Mucosa of descending colon (tissue), 3 donors: Measurements from ENCODE around the gene THTPA. TPM values are rescaled to one million over a fixed set of nuclear protein-coding genes. Genes with fewer than 3 reads are reported as not detected.
A peak's percentile ranks its signal among the peaks of the same experiment; 100 is the strongest.
"Not testable (repeated sequence)": the region's sequence is repeated elsewhere in the genome, so short reads cannot be mapped to it uniquely, and the experiment has no call there.

Experiments
- ATAC-seq: fragments of 200-7000 bp; cut with Tn5 transposase; one replicate; pipeline ENCODE4 v1.9.1; 2020; ENCODE audit warnings: mild to moderate bottlenecking, moderate library complexity
- DNase-seq, 3 donors: peaks; one replicate each; pipeline ENCODE4 v3.0.0-alpha.2; 2020
- H3K36me3 ChIP-seq: fragments of 200-600 bp; one replicate; pipeline ENCODE4 v1.8.0; 2021; ENCODE audit warnings: low read depth, mild to moderate bottlenecking
- H3K4me1 ChIP-seq: fragments of 200-600 bp; one replicate; pipeline ENCODE4 v1.8.0; 2021; ENCODE audit warnings: low read depth, mild to moderate bottlenecking
- H3K4me3 ChIP-seq: fragments of 200-600 bp; one replicate; pipeline ENCODE4 v1.8.0; 2021; ENCODE audit warnings: mild to moderate bottlenecking
- H3K9me3 ChIP-seq: fragments of 200-600 bp; one replicate; pipeline ENCODE4 v1.8.0; 2021; ENCODE audit warnings: mild to moderate bottlenecking
- intact Hi-C, 2 donors: fragments of 100-400 bp; cut with DNase I in 1 of 2; cut with micrococcal nuclease in 1 of 2; formaldehyde crosslinking; loops; one replicate each; pipeline versions ENCODE4 v1.11.0 to v1.11.1; 2022; cut with DNase I, micrococcal nuclease
- total RNA-seq, 3 donors: library from RNA; stranded (reverse); fragmentation: NEBNext Ultra II Directional in 2 of 3; extraction: Animal tissue kit (Norgen Biotek cat#: 25700) in 2 of 3; gene quantifications; one replicate each; pipeline versions ENCODE4 v1.2.1 to v1.2.4, GENCODE V29; 2021 to 2023
- TF ChIP-seq, protein P1 (sequence below): fragments of 200-600 bp; IDR thresholded peaks from one replicate; pipeline ENCODE4 v1.8.0; 2022; ENCODE audit warnings: antibody characterized with exemption, mild to moderate bottlenecking
- donor health status: DM: no; HTN: no; CAD: no; lungs with moderate emphysema.
- donor health status: DM: no; HTN: no; CAD: no.
- donor health status: DM: no; HTN: yes; CAD: no.

THTPA gene
- total RNA-seq, 3 donors from 2014 or later: 16.8 to 17.4 (median 17.4) TPM

DNA sequence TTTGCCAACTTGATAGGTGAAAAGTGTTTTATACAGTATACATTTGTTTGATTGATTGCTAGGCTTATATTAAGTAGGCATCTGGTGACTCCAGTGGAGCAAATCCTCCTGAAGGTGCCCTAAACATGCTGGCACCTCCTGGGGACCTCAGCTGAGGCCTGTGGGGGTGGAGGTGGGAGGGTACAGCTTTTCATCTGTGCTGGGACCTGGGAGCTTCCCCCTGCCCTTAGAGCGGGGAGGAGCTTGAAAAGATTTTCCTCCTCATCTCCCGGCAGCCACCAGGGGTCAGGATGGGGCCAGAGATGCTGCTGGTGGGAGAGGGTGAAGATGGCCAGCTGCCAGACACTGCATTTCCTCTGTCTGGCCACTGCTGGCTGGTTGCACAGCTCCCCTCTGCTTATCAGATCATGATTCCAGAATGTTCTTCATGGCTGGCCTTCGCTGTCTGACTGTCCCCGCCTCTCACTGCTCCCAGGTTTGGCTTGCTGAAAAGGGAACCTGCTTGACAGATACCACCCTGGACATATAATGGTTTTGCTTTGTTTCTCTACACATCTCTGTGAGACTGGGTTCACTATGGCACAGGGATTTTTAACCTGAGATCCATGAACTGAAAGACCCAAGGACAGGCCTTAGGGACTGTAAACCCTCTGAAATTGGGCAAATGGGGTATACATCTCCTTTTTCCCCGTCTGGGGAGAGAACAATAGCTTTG lies 33.0 kb downstream of the THTPA start:
- intact Hi-C loops: no loop called here
- Histone ChIP-seq H3K4me1 (peaks cover 5% of the 10 kb centered on the region), H3K4me3 (no peak overlapping the region), H3K36me3 (no peaks in the 10 kb centered on the region), H3K9me3 (no peaks in the 10 kb centered on the region)
- peak; percentile 87 to 94 (median 92) for DNase-seq
- peak; percentile 100 for ATAC-seq
- TF ChIP-seq, protein P1, sequence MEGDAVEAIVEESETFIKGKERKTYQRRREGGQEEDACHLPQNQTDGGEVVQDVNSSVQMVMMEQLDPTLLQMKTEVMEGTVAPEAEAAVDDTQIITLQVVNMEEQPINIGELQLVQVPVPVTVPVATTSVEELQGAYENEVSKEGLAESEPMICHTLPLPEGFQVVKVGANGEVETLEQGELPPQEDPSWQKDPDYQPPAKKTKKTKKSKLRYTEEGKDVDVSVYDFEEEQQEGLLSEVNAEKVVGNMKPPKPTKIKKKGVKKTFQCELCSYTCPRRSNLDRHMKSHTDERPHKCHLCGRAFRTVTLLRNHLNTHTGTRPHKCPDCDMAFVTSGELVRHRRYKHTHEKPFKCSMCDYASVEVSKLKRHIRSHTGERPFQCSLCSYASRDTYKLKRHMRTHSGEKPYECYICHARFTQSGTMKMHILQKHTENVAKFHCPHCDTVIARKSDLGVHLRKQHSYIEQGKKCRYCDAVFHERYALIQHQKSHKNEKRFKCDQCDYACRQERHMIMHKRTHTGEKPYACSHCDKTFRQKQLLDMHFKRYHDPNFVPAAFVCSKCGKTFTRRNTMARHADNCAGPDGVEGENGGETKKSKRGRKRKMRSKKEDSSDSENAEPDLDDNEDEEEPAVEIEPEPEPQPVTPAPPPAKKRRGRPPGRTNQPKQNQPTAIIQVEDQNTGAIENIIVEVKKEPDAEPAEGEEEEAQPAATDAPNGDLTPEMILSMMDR: peak; percentile 52

DNA sequence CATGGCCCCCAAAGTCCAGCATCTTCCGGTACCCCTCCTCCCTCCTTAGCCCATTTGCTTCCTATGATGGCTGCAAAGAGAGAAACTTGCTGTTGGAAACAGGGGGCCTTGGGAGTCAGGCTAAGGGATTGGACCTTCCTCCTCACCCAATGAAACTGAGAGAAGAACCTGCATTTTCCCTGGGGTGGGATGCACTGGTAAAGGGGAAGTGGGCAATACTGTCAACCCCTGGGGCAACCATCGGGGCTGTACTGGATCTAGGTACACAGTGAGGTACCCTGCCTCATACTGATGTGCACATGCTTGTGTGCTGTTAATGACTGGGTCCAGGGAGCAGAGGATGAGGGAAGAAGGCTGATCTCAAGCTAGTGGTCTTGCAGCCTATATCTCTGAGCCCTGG lies 33.5 kb downstream of the THTPA start:
- H3K4me1 ChIP-seq: peaks cover 5% of the 10 kb centered on the region
- TF ChIP-seq, protein P1: no peak
- DNase-seq (no peak), ATAC-seq (no peak)
- no peaks in the 10 kb centered on the region for H3K36me3 ChIP-seq
- H3K4me3 ChIP-seq: no peak overlapping the region
- intact Hi-C loops: no loop called here
- no peaks in the 10 kb centered on the region for H3K9me3 ChIP-seq

DNA sequence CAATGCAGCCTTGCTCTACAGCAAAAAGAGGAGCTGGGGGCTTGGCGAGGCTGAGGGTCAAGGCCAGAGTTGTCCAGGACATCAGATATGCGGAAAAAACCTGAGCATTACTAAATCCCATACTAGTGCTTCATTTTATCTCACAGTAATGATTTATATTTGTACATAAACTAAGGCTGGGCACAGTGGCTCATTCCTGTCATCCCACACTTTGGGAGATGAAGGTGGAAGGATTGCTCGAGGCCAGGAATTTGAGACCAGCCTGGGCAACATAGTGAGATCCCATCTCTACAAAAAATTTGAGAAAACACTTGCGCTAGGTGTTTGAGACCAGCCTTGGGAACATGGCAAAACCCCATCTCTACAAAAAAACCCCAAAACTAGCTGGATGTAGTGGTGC lies 34.1 kb downstream of the THTPA start:
- H3K36me3 ChIP-seq: no peaks in the 10 kb centered on the region
- no peak for ATAC-seq
- no peaks in the 10 kb centered on the region for H3K9me3 ChIP-seq
- DNase-seq: no peak
- H3K4me3 ChIP-seq: no peak overlapping the region
- TF ChIP-seq, protein P1: no peak
- intact Hi-C loops: no loop called here
- peaks cover 5% of the 10 kb centered on the region for H3K4me1 ChIP-seq

DNA sequence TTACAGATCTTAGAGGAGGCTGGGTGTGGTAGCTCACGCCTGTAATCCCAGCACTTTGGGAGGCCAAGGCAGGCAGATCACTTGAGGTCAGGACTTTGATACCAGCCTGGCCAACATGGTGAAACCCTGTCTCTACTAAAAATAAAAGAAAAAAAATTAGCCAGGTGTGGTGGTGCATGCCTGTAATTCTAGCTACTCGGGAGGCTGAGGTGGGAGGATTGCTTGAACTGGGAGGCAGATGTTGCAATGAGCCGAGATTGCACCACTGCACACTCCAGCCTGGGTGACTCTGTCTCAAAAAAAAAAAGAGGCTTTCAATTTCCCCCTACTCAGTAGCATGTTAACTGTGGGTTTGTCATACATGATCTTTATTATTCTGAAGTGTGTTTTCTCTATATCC lies 38.1 kb downstream of the THTPA start:
- H3K36me3 ChIP-seq, ATAC-seq, intact Hi-C loops: not testable (repeated sequence)

DNA sequence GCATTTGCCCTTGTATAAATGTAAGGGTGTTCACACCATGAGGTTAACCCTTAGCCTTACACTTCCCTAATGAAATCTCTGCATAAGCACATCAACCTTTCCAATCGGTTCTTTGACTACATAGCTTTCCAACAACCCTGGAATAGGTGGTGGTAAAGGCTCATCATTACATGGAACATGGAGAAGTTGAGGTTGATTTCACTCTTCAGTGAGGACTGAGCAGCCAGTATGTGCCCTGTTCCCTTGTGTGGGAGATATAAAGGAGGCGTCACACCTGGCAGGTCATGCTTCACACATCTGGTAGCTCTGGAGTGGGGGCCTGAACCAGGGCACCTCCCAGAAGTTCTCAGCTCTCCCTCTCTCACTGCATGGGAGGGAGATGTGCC lies 44.2 kb downstream of the THTPA start:
- ATAC-seq: no peak
- H3K4me3 ChIP-seq: no peak overlapping the region
- no peaks in the 10 kb centered on the region for H3K9me3 ChIP-seq
- H3K4me1 ChIP-seq: no peaks in the 10 kb centered on the region
- H3K36me3 ChIP-seq: no peaks in the 10 kb centered on the region
- DNase-seq: no peak
- intact Hi-C loops: no loop called here
- TF ChIP-seq, protein P1: no peak

More for the DNA sequence above, 38.1 kb downstream of the THTPA start:
- H3K4me3 ChIP-seq, DNase-seq, H3K4me1 ChIP-seq, H3K9me3 ChIP-seq: not testable (repeated sequence)

DNA sequence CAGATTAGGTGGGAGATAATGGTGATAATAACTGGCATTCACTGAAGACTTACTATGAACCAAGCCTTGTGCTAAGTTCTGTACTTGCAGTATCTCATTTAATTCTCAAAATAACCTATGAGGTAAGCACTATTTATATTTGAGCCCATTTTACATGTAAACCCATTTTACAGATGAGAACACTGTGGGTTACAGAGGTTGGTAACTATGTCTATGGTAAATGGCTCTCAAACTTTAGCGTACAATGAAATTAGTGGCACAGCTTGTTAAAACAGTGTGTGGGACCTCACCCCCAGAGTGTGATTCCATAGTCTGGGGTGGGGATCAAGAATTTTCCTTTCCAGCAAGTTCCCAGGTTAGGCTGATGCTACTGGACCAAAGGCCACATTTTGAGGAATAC lies 44.7 kb downstream of the THTPA start:
- intact Hi-C loops: no loop called here

More for the DNA sequence above, 44.7 kb downstream of the THTPA start:
- Histone ChIP-seq H3K4me1 (no peaks in the 10 kb centered on the region), H3K9me3 (no peaks in the 10 kb centered on the region), H3K4me3 (no peak overlapping the region), H3K36me3 (no peaks in the 10 kb centered on the region)
- DNase-seq (no peak), ATAC-seq (no peak)
- TF ChIP-seq, protein P1: no peak
